Upper lobe of right lung (tissue), 1 donor: Measurements from ENCODE around the gene MARCKS. TPM values are rescaled to one million over a fixed set of nuclear protein-coding genes. Genes with fewer than 3 reads are reported as not detected.

Experiments
- ATAC-seq: fragments of 200-7000 bp; cut with Tn5 transposase; one replicate; pipeline ENCODE4 v1.9.1; 2020; ENCODE audit warnings: mild to moderate bottlenecking, moderate library complexity
- DNase-seq: peaks from one replicate; pipeline ENCODE4 v3.0.0-alpha.2; 2020
- H3K27ac ChIP-seq: fragments of 200-600 bp; one replicate; pipeline ENCODE4 v1.8.0; 2022
- H3K27me3 ChIP-seq: fragments of 200-600 bp; one replicate; pipeline ENCODE4 v1.8.0; 2022; ENCODE audit warnings: mild to moderate bottlenecking
- H3K36me3 ChIP-seq: fragments of 200-600 bp; one replicate; pipeline ENCODE4 v1.8.0; 2022
- H3K4me1 ChIP-seq: fragments of 200-600 bp; one replicate; pipeline ENCODE4 v1.8.0; 2022
- H3K4me3 ChIP-seq: fragments of 200-600 bp; one replicate; pipeline ENCODE4 v1.8.0; 2022; ENCODE audit warnings: mild to moderate bottlenecking
- H3K9me3 ChIP-seq: fragments of 200-600 bp; one replicate; pipeline ENCODE4 v1.8.0; 2022
- CTCF ChIP-seq: fragments of 200-600 bp; IDR thresholded peaks from one replicate; pipeline ENCODE4 v1.8.0; 2022; ENCODE audit warnings: antibody characterized with exemption
- intact Hi-C: fragments of 100-400 bp; cut with DNase I; formaldehyde crosslinking; loops from one replicate; pipeline ENCODE4 v1.11.0; 2022
- long read RNA-seq: library from polyadenylated mRNA; unstranded; transcript quantifications from one replicate; pipeline ENCODE4 v2.0.0, GENCODE V29; 2021
- total RNA-seq: library from RNA; stranded (reverse); fragmentation: NEBNext Ultra II Directional; extraction: Animal tissue kit (Norgen Biotek cat#: 25700); gene quantifications from one replicate; pipeline ENCODE4 v1.2.1, GENCODE V29; 2021
- donor health status: DM: no; HTN: yes; CAD: no; lungs with severe emphysema.

Gene MARCKS
- 73.4 TPM for total RNA-seq
- long read RNA-seq, full-length matches to known transcripts: 54 of 158 reads
- long read RNA-seq, partial matches to known transcripts: 102 of 158 reads
- long read RNA-seq, other reads (novel, unspliced or antisense): 2 of 158 reads

GRCh38 chr6:113856625-113857555, at the start of gene MARCKS:
MARCKS (plus strand) TSS chr6:113857345; CDS start chr6:113857746, 401 bp downstream.
- peak; percentile 78 for DNase-seq
- Histone ChIP-seq H3K9me3 (no peaks in the 10 kb centered on the region), H3K4me3 (peak within 1 kb of the TSS; percentile 78), H3K27ac (peak within 1 kb of the TSS; percentile 94), H3K36me3 (no peaks in the 10 kb centered on the region), H3K27me3 (peaks cover 4% of the 10 kb centered on the region), H3K4me1 (no peaks in the 10 kb centered on the region)
- peak; percentile 66 for ATAC-seq
- TF ChIP-seq CTCF: no peak
- intact Hi-C loops: no loop called here

GRCh38 chr6:113809826-113810225, 47.3 kb upstream of the MARCKS start:
- Histone ChIP-seq H3K36me3 (no peaks in the 10 kb centered on the region), H3K27ac (no peak overlapping the region), H3K27me3 (no peaks in the 10 kb centered on the region), H3K4me1 (no peaks in the 10 kb centered on the region), H3K4me3 (no peak overlapping the region), H3K9me3 (no peaks in the 10 kb centered on the region)
- DNase-seq (no peak), ATAC-seq (peak; percentile 51)
- no peak for TF ChIP-seq CTCF
- intact Hi-C loops: no loop called here

GRCh38 chr6:113813142-113813541, 44.0 kb upstream of the MARCKS start:
- H3K9me3 ChIP-seq: no peaks in the 10 kb centered on the region
- H3K36me3 ChIP-seq: no peaks in the 10 kb centered on the region
- TF ChIP-seq CTCF: no peak

GRCh38 chr6:113818578-113818977, 38.6 kb upstream of the MARCKS start:
- no peak overlapping the region for H3K4me3 ChIP-seq
- H3K4me1 ChIP-seq: peaks cover 10% of the 10 kb centered on the region
- no peak for TF ChIP-seq CTCF
- no peaks in the 10 kb centered on the region for H3K9me3 ChIP-seq
- H3K27ac ChIP-seq: no peak overlapping the region
- H3K36me3 ChIP-seq: no peaks in the 10 kb centered on the region
- intact Hi-C loops: no loop called here
- H3K27me3 ChIP-seq: no peaks in the 10 kb centered on the region
- ATAC-seq (no peak), DNase-seq (no peak)

More at GRCh38 chr6:113813142-113813541, 44.0 kb upstream of the MARCKS start:
- H3K4me1 ChIP-seq: peaks cover 3% of the 10 kb centered on the region
- H3K4me3 ChIP-seq: no peak overlapping the region
- DNase-seq: no peak
- ATAC-seq: no peak
- H3K27me3 ChIP-seq: no peaks in the 10 kb centered on the region
- intact Hi-C loops: no loop called here
- no peak overlapping the region for H3K27ac ChIP-seq

GRCh38 chr6:113819169-113819830, 37.8 kb upstream of the MARCKS start:
- intact Hi-C loops: no loop called here
- no peak for TF ChIP-seq CTCF
- Histone ChIP-seq H3K27me3 (no peaks in the 10 kb centered on the region), H3K4me1 (peaks cover 10% of the 10 kb centered on the region), H3K36me3 (no peaks in the 10 kb centered on the region), H3K27ac (no peak overlapping the region), H3K9me3 (no peaks in the 10 kb centered on the region), H3K4me3 (no peak overlapping the region)
- ATAC-seq: no peak
- DNase-seq: no peak
